Stomach (tissue), 4 donors: ENCODE measurements around the gene MEAK7.

Source experiments
- CTCF ChIP-seq, 7 experiments: fragments of 450-650 bp in 4 of 7; fragments of 200-600 bp in 3 of 7; sonication (generic) in 3 of 7; IDR thresholded peaks; one replicate each; pipeline ENCODE4 v1.5.1; 2016 to 2019; ENCODE audit warnings: antibody characterized with exemption in 7 of 7, control low read depth in 2 of 7, mild to moderate bottlenecking in 1 of 7
- POLR2A ChIP-seq, 4 donors: fragments of 450-650 bp; IDR thresholded peaks; one replicate each; pipeline ENCODE4 v1.6.1; 2016; ENCODE audit warnings: antibody characterized with exemption in 4 of 4, control low read depth in 2 of 4, mild to moderate bottlenecking in 1 of 4, moderate library complexity in 1 of 4

GRCh38 chr16:84461413-84462295 lies 42.8 kb downstream of the MEAK7 start:
- TF ChIP-seq CTCF (IDR thresholded peaks at IDR 0.05): no peak
- no peak for TF ChIP-seq POLR2A (IDR thresholded peaks at IDR 0.05)
